GM12864 (cell line): ENCODE data around the gene TNK1.
"Not testable (repeated sequence)": the region's sequence is repeated elsewhere in the genome, so short reads cannot be mapped to it uniquely, and the experiment has no call there.

Experiments used
- DNase-seq: peaks from one replicate; pipeline ENCODE4 v3.0.0-alpha.2; 2011; ENCODE audit warnings: low read depth
- H3K4me3 ChIP-seq: 2 replicates; pipeline ENCODE4 v1.5.1; 2011; ENCODE audit warnings: mild to moderate bottlenecking, low read depth, low read length, control low read depth
- TF ChIP-seq, protein P1 (sequence below): IDR thresholded peaks from 2 replicates; pipeline ENCODE4 v1.5.1; 2011; ENCODE audit warnings: low read depth, mild to moderate bottlenecking, moderate library complexity, low read length, control low read depth, inconsistent platforms; ENCODE audit errors: missing control alignments

TNK1 gene

DNA sequence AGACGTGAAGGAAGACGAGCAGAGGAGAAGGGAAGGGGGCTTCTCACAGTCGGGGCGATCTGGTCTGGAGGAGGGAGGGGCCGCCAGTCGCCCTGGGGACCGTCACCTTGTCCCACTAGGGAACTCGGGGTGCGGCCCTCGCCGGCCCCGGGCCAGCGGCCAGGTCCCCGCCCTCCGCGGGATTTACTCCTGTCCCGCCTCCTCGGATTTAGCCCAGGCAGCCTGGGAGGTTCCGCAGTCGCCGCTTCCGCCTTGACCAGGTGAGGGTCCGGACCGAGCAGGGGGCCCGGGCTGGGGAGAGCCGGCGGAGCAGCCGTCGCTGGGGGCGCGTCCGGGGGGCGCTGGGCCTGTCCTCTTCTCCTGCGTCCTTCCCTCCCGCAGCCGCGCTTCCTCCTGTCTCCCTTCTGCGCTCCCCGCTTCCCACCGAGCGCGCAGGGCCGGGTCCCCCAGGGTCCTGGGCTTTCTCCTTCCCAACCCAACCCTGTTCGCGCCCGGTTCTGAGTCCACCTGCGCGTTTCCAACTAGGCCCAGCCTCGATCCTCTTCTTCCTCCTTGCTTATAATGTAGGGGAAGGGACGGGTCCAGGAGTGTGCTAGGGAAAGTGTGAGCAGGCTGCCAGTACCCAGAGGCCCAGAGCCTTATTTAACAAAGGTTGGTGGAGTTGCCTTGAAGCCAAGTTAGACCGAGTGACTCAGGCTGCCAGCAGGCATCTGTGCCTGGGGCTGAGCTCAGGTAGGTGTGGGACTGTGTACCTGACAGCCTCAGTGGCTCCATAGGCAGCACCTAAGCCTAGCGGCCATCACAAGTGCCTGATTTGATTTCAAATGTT is at the start of gene TNK1:
TSS of gene TNK1 (plus strand) at position 235 of the 829 bp plus-strand sequence. CDS start 1,838 bp downstream, outside the sequence.
- no peak within 1 kb of the TSS for H3K4me3 ChIP-seq
- TF ChIP-seq, protein P1, sequence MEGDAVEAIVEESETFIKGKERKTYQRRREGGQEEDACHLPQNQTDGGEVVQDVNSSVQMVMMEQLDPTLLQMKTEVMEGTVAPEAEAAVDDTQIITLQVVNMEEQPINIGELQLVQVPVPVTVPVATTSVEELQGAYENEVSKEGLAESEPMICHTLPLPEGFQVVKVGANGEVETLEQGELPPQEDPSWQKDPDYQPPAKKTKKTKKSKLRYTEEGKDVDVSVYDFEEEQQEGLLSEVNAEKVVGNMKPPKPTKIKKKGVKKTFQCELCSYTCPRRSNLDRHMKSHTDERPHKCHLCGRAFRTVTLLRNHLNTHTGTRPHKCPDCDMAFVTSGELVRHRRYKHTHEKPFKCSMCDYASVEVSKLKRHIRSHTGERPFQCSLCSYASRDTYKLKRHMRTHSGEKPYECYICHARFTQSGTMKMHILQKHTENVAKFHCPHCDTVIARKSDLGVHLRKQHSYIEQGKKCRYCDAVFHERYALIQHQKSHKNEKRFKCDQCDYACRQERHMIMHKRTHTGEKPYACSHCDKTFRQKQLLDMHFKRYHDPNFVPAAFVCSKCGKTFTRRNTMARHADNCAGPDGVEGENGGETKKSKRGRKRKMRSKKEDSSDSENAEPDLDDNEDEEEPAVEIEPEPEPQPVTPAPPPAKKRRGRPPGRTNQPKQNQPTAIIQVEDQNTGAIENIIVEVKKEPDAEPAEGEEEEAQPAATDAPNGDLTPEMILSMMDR: no peak
- no peak for DNase-seq

DNA sequence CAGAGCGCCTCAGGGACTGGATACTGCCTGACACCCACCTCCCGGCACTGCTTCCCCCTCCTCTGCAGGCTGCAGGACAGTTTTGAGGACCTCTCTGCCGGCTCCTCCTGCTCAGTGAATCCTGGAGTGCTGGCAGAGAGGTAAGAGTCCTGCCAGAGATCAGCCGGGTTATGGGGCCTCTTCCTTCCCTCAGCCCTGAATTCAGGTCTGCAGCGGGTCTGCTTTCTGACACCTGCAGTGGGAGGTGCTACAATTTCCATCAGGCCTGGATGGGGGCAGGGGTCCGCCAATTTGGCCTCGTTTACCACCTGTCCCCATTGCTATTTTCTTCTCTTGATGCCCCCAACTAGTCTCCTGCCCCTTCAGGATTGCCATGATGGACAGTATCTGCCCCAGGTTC is 48.8 kb upstream of the TNK1 start:
- TF ChIP-seq, protein P1: no peak

DNA sequence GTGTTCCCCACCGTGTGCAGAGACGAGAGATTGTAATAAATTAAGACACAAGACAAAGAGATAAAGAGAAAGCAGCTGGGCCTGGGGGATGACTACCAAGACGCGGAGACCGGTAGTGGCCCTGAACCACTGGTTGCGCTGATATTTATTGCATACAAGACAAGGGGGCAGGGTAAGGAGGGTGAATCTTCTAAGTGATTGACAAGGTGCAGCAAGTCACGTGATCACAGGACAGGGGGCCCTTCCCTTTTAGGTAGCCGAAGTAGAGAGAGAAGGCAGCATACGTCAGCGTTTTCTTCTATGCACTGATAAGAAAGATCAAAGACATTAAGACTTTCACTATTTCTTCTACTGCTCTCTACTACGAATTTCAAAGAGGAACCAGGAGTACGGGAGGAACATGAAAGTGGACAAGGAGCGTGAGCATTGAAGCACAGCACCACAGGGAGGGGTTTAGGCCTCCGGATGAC is 48.3 kb upstream of the TNK1 start:
- DNase-seq: not testable (repeated sequence)
- H3K4me3 ChIP-seq: peak overlapping the region; percentile 15; the same call in 1 of the 2 replicates

More for the DNA sequence above, 48.8 kb upstream of the TNK1 start:
- H3K4me3 ChIP-seq: peak overlapping the region; percentile 15; the same call in 1 of the 2 replicates
- DNase-seq: no peak

DNA sequence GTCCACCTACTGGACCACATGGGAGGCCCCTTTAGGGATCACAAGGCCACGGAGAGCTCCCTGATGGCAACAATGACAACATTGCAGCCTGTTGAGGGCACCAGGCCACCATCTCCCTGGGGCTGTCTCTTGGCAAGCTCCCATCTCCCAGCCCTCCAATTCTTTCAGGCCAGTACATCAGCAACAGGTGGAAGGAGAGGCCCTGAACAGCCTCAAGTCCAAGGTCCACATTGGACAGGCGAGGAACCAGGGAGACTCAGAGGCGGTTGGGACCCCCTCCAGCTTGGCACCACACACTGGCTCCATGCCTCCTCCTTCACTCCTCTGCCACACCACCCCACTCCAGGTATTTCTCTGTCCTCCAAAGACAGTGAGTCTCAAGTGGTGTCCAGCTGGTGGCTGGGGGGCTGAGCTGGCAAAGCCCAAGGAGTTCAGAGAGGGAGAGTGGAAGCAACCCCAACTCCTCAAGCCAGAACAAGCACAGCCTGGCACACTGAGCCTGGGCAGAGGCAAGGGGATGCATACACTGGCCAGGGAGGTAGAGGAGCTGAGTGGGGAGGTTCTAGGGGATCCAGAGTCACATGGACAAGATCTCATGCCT is 45.9 kb upstream of the TNK1 start:
- DNase-seq: no peak
- H3K4me3 ChIP-seq: no peak overlapping the region
- TF ChIP-seq, protein P1: no peak

DNA sequence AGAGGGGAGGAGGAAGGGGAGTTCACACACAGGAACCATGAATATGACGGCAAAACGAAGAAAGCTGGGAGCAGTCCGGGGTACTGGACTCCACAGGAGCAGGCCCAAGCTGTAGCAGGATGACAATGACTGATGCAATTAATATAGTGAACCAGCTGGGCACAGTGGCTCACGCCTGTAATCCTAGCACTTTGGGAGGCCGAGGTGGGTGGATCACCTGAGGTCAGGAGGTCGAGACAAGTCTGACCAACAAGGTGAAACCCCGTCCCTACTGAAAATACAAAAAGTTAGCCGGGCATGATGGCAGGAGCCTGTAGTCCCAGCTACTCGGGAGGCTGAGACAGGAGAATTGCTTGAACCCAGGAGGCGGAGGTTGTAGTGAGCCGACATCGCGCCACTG is 45.1 kb upstream of the TNK1 start:
- peak overlapping the region; percentile 90; the same call in 1 of the 2 replicates for H3K4me3 ChIP-seq

DNA sequence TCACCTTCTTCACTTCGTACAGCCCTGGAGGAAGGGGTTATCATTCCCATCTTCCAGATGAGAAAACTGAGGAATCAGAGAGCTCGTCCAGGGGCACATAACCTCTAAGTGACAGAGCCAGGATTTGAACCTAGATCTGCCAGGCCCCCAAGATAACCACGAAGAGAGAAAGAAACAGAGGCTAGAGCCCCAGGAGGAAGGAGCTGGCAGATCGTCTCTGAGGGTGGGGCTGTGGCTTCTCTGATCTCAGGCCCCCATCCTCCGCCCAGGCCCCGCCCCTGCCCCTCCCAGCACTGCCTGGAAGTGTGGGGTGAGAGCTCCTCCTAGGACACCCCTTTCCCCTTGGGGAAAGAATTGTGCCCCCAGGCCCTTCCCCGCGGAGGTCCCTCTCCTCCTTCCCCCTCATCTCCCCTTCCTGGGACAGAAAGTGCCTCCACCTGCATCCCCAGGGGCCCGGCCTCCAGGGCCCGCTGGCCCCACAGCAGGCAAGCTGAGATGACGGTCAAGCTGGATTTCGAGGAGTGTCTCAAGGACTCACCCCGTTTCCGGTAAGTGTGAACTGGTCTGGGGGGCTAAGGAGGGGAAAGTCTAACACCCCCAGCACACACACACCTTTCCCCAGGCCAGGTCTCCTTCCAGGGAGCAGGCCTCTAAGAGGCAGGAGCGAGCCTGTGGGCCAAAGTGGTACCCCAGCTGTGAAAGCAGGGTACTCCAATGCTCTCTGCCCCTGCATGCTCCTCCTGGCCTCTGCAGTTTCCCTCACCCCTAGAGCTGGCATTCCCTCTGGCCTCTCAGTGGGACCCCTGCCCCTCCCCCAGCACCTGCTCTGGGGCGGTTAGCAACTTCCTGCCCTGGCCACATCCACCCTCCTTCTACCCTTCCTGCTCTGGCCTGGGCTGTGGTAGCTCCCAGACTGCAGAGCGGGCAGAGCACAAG is 44.4 kb upstream of the TNK1 start, which contains the start of gene ACAP1:
TSS of gene ACAP1 (plus strand) at position 290 of the 936 bp plus-strand sequence. CDS start at position 496, 206 bp downstream.
- peak; percentile 56 for DNase-seq
- H3K4me3 ChIP-seq: peak within 1 kb of the TSS; percentile 90
- TF ChIP-seq, protein P1: no peak

More for the DNA sequence above, 45.1 kb upstream of the TNK1 start:
- not testable (repeated sequence) for DNase-seq

DNA sequence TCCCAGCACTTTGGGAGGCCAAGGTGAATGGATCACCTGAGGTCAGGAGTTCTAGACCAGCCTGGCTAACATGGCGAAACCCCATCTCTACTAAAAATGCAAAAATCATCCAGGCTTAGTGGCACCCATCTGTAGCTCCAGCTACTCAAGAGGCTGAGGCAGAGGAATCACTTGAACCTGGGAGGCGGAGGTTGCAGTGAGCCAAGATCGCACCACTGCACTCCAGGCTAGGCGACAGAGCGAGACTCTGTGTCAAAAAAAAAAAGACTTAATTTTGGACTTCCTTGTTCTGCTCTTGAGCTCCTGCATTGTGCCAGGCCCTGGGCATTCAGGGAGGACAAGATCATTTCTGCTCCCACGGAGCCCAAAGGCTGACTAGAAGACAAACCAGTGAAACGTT is 43.3 kb upstream of the TNK1 start:
- DNase-seq: not testable (repeated sequence)
- H3K4me3 ChIP-seq: peak overlapping the region; percentile 90

DNA sequence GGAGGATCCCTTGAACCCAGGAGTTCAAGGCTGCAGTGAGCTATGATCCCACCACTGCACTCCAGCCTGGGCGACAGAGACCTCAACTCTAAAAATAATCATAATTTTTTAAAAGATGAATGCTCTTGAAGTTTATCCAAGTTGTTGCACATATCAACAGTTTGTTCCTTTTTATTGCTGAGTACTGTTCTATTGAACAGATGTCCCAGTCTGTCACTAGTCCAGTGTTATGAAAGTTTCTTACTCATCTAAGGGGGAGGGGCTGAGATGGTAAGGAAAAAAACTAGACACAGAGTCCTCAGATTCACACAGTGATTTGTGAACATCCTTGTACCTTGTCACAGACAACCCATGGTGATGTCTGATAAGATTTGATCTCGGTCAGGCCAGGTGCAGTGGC is 40.7 kb upstream of the TNK1 start:
- no peak overlapping the region for H3K4me3 ChIP-seq
- TF ChIP-seq, protein P1: no peak
- no peak for DNase-seq
